ENCODE results near the gene C2CD2.

C2CD2 gene

GRCh38 chr21:41919666-41920398 is 34.0 kb downstream of the C2CD2 start:
- no peak for TF ChIP-seq JUND (IDR thresholded peaks at IDR 0.05; ENCODE audit: low read depth)
- DNase-seq (ENCODE audit: low read depth in 1 of 2, low spot score in 1 of 2): no peak
- in situ Hi-C loops (cut with HindIII; ENCODE audit: low pct_unique_long_range_greater_than_20kb, low sequenced_read_pairs): no loop called here

GRCh38 chr21:41918561-41919358 is 35.1 kb downstream of the C2CD2 start:
- TF ChIP-seq JUND (IDR thresholded peaks at IDR 0.05; ENCODE audit: low read depth): no peak
- in situ Hi-C loops (cut with HindIII; ENCODE audit: low pct_unique_long_range_greater_than_20kb, low sequenced_read_pairs): no loop called here
- no peak for DNase-seq (ENCODE audit: low read depth in 1 of 2, low spot score in 1 of 2)

DNA sequence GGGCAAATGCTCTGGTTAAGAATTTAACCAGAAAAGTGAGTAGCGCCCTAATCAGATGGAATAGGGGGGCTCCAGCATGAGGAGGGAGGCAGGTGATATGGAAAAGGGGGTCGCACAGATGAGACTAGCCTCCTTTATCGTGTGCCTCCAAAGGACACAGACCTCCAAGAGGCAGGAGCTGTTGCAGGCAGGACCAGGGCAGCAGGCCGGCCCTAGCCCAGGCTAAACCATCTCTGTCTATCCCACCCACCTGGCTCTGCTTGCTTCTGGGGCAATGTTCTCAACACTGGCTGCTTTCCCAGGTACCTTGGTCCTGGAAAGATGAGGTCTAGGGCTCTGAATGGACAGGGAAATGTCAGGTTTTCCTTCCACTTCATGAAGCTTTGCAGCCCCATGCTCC is 36.3 kb downstream of the C2CD2 start:
- in situ Hi-C loops (cut with HindIII; ENCODE audit: low pct_unique_long_range_greater_than_20kb, low sequenced_read_pairs): no loop called here
- no peak for DNase-seq (ENCODE audit: low read depth in 1 of 2, low spot score in 1 of 2)
- no peak for TF ChIP-seq JUND (IDR thresholded peaks at IDR 0.05; ENCODE audit: low read depth)

DNA sequence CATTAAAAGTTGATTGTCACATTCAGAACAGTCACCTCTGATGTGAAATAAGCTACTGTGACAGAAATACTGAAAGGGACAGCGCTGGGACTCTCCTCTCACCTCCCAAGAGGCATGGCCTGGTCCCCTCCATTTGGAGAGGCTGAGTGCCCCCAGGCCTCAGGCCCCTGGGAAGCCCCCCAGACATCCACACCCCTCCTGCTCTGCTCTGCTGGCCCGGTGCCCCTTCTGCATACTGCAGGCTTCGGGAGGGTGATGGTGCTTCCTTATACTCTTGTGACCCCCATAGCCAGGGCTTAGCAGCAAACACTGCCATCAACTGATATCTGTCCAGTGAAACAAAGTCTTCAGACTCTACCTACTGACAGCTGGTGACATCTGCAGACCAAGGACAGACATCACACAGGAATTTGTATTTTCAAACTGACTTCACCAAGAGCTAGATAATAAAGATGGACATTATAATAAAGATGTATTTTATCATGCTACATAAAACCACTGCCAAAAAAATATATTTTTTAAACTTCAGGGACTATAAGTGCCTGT is 36.9 kb downstream of the C2CD2 start:
- no peak for TF ChIP-seq JUND (IDR thresholded peaks at IDR 0.05; ENCODE audit: low read depth)

GRCh38 chr21:41914965-41915364 is 38.9 kb downstream of the C2CD2 start:
- TF ChIP-seq JUND (IDR thresholded peaks at IDR 0.05; ENCODE audit: low read depth): no peak
- no peak for DNase-seq (ENCODE audit: low read depth in 1 of 2, low spot score in 1 of 2)
- in situ Hi-C loops (cut with HindIII; ENCODE audit: low pct_unique_long_range_greater_than_20kb, low sequenced_read_pairs): no loop called here

More for the DNA sequence above, 36.9 kb downstream of the C2CD2 start:
- in situ Hi-C loops (cut with HindIII; ENCODE audit: low pct_unique_long_range_greater_than_20kb, low sequenced_read_pairs): no loop called here
- no peak for DNase-seq (ENCODE audit: low read depth in 1 of 2, low spot score in 1 of 2)

DNA sequence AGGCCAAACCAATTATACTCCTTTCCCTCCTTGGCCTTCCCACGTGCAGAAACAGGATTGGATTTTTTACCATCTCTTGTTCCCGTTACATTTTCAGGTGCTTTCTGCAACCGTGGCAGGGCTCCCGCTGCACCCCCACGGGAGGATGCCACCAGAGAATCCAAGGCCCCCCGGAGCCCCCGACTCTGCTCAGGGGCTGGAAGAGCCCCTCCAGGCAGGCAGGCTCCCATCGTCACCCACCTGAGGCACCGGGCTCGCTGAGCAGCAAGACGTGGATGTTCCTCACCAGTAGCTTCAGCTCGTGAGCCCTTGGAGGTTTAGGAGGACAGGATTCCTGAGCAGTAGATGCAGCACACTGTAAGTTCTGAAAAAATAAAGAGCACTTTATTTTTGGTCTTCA is 39.5 kb downstream of the C2CD2 start:
- TF ChIP-seq JUND (IDR thresholded peaks at IDR 0.05; ENCODE audit: low read depth): no peak
- in situ Hi-C loops (cut with HindIII; ENCODE audit: low pct_unique_long_range_greater_than_20kb, low sequenced_read_pairs): no loop called here
- no peak for DNase-seq (ENCODE audit: low read depth in 1 of 2, low spot score in 1 of 2)

- no peak for DNase-seq (ENCODE audit: low read depth in 1 of 2, low spot score in 1 of 2)
- in situ Hi-C loops (cut with HindIII; ENCODE audit: low pct_unique_long_range_greater_than_20kb, low sequenced_read_pairs): no loop called here
- no peak for TF ChIP-seq JUND (IDR thresholded peaks at IDR 0.05; ENCODE audit: low read depth)
Measured at GRCh38 chr21:41913230-41913629, 40.6 kb downstream of the C2CD2 start.

- no peak for TF ChIP-seq JUND (IDR thresholded peaks at IDR 0.05; ENCODE audit: low read depth)
- in situ Hi-C loops (cut with HindIII; ENCODE audit: low pct_unique_long_range_greater_than_20kb, low sequenced_read_pairs): no loop called here
Measured at GRCh38 chr21:41908829-41909228, 45.0 kb downstream of the C2CD2 start.

GRCh38 chr21:41907496-41908258 is 46.1 kb downstream of the C2CD2 start:
- TF ChIP-seq JUND (IDR thresholded peaks at IDR 0.05; ENCODE audit: low read depth): no peak
- no peak for DNase-seq (ENCODE audit: low read depth in 1 of 2, low spot score in 1 of 2)
- in situ Hi-C loops (cut with HindIII; ENCODE audit: low pct_unique_long_range_greater_than_20kb, low sequenced_read_pairs): no loop called here

More at GRCh38 chr21:41908829-41909228, 45.0 kb downstream of the C2CD2 start:
- no peak for DNase-seq (ENCODE audit: low read depth in 1 of 2, low spot score in 1 of 2)

DNA sequence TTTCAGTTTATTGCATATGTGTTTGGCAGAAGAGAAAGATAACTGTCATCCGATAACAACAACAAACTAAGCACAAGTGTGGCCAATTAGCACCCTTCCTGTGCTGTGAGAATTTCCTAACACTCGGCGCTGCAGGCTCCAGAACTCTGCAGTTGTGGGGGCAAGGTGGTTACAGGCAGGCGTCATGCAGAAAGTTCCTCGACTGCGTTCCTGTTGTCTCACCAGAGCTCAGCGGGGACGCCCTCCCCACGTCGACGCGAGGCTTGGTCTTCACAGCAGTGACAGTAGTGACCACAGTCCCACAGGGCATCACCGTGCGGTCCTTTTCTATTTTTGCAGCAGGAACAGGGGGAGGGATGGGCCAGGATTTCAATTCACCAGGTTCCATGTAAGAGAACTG is 47.0 kb downstream of the C2CD2 start:
- in situ Hi-C loops (cut with HindIII; ENCODE audit: low pct_unique_long_range_greater_than_20kb, low sequenced_read_pairs): no loop called here
- DNase-seq (ENCODE audit: low read depth in 1 of 2, low spot score in 1 of 2): no peak
- no peak for TF ChIP-seq JUND (IDR thresholded peaks at IDR 0.05; ENCODE audit: low read depth)

GRCh38 chr21:41903559-41904351 is 50.1 kb downstream of the C2CD2 start:
- in situ Hi-C loops (cut with HindIII; ENCODE audit: low pct_unique_long_range_greater_than_20kb, low sequenced_read_pairs): no loop called here
- TF ChIP-seq JUND (IDR thresholded peaks at IDR 0.05; ENCODE audit: low read depth): no peak
- no peak for DNase-seq (ENCODE audit: low read depth in 1 of 2, low spot score in 1 of 2)

DNA sequence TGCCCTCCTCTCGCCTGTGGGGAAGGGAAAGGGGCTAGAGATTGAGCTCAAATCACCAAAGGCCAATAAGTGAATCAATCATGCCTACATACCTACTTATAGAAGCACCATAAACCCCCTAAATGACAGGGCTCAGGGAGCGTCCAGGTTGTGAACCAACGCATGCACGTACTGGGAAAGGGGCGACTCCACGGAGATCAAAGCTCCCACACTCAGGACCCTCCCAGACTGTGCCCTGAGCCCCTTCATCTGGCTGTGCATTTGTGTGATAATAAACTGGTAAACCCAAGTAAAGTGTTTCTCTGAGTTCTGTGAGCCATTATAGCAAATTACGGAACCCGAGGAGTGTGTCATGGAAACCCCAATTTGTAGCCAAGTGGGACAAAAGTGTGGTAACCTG is 50.9 kb downstream of the C2CD2 start:
- no peak for DNase-seq (ENCODE audit: low read depth in 1 of 2, low spot score in 1 of 2)
- in situ Hi-C loops (cut with HindIII; ENCODE audit: low pct_unique_long_range_greater_than_20kb, low sequenced_read_pairs): no loop called here
- TF ChIP-seq JUND (IDR thresholded peaks at IDR 0.05; ENCODE audit: low read depth): no peak

Data from T47D (cell line).